Measurements from ENCODE around the gene SPDEF.
A peak's percentile ranks its signal among the peaks of the same experiment; 100 is the strongest.

SPDEF gene

DNA sequence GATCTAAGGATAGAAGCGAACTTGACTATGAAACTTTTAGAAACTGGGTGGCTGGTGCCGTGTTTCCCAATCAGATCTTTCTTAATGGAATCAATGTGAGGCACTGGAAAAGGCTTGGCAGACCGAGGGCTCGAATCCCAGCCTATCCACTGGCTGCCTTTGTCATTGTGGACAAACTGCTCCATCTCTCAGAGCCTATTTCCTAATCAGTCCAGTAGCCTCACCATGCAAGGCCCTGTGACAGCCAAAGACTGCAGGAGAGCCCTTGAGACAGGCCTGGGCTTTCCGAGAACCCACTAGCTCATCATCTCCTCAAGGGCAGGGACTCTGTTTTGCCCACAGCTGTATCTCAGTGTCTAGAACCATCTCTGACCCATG, 43.4 kb downstream of the SPDEF start:
- no peak for DNase-seq

DNA sequence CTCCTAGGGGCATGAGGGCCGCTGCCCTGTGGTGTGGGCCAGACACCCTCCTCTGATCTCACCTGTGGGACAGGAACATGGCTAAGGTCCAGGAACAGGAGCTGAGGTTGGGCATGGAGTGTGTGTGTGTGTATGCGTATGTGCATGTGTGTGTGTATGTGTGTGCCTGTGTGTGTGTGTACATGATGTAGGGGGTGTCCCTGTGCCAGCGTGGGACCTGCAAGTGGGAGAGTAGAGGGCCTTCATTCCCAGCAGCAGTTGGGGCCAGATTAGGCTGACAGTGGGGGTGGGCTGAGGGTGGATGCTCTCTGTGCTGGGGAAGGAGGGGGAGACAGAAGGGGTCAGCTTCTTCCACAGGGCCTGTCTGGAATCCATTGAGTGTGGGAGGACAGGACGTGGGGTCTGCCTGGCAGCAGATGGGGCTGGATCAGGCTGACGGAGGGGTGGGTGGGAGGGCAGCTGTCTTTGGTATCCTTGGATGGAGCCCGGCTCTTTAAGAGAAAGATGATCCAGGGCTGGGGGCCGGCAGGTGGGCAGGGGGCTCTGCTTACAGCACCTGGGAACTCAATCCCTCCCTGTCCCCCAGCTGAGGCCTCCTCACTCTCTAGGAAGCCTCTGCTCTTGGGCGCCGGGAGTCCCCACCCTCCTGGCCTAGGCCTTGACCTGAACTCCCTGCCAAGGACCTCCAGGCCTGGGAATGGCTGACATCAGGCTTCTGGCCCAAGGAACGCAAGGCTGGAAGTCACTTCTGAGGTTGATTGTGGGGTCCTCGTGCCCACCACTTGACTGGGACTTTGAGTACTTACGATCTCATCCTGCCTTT, 44.0 kb downstream of the SPDEF start:
- DNase-seq = peak; percentile 52

DNA sequence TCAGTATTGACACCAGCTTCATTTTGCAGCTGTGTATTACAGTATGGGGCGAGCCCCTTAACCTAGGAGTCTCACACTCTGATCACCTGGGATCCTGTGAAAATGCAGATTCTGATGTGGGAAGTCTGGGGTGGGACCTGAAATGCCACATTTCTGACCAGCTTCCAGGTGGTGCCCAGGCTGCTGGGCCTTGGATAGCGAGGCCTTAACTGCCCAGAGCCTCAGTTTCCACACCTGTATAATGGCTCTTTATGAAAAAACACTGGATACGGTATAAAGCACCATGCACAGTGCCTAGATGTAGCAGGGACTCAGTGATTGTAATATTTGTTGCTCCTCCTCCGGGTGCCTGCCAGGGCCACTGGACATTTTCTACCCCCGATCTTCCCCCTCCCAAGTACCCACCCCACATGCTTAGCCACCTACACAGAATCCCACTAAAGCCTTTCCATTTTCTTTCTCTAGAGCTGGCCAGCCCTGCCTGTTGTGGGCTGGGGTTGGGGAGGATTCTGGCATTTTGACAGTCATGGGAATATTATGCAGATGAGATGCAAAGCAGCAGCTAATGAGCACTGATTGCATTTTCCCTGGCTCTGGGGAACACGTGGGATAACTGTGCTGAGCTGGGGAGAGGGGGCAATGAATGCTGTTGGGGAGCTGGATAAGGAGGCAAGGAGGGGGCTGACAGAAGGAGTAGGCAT, 44.8 kb downstream of the SPDEF start:
- DNase-seq = no peak

- no peak for DNase-seq
These were observed 45.8 kb downstream of the SPDEF start for GRCh38 chr6:34510299-34510698.

DNA sequence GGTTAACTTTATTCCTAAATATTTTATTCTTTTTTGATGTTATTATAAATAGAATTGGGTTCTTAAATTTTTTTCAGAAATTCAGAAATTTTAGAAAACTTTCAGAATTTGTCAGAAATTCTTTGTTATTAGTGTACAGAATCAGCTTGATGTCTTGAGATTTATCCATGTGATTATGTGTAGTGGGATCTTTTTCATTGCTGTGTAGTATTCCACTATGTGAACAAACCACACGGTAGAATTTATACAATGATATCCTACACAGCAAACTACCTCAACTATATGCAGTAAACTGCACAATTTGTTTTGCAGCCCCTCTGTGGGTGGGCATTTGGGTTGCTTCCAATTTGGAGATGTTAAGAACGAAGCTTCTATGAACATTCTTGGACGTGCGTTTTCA, 46.3 kb downstream of the SPDEF start:
- DNase-seq = no peak

DNA sequence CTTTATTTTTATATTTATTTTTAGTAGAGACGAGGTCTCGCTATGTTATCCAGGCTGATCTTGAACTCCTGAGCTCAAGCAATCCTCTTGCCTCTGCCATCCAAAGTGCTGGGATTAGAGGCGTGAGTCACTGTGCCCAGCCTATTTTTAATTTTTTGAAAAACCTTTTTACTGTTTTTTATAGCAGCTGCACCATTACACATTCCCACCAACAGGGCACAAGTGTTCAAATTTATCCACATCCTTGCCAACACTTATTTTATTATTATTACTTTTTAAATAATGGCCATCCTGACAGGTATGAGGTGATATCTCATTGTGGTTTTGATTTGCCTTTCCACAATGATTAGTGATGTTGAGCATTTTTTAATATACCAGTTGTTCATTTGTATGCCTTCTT, 47.7 kb downstream of the SPDEF start:
- no peak for DNase-seq

GRCh38 chr6:34506718-34507117, 49.4 kb downstream of the SPDEF start:
- DNase-seq = no peak

DNA sequence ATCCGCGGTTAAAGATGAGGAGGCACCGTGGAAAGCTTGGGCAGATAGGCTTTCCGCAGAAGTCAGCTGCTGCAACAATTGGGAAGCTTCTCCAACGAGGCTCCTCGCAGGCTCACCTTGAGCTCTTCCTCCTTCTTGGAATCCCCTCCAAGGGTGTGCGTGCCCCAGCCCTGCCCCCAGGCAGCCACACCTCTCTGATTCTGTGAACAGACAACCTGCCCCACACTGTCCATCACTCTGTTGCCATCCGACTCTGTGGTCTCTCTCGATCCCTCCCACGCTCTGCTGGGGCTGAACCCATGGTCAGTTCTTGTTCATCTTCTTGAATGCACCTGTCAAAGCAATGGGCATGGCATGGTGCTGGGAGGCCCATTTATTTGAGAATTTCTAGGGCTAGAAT, 58.7 kb downstream of the SPDEF start:
- no peak for DNase-seq

DNA sequence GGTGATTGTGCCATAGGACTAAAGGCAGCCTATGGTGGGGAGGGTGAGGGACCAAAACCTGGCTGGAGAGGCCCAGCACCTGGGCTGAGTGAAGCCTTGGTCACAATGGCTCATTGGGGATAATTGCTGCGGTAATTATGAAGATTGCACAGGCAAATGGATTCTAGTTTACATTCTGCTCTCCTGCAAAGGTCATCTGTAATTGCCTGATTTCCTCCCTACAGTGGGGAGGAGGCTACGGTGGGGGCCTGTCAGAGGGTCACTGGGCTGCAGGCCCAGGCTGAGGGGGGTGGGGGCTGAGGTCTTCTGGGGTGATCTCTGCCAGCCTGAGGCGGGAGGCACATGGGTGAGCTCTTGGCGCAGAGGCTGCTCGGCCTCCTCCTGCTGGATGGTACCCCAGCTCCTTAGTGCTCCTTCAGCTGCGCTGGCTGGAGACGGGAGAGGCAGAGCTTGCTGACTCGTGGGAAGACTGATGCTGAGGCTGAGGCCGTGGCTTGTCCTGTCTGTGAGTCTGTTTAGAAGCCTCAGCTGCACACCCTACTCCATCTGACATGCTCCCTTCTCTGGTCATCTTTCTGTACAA, 59.9 kb downstream of the SPDEF start:
- DNase-seq = no peak

DNA sequence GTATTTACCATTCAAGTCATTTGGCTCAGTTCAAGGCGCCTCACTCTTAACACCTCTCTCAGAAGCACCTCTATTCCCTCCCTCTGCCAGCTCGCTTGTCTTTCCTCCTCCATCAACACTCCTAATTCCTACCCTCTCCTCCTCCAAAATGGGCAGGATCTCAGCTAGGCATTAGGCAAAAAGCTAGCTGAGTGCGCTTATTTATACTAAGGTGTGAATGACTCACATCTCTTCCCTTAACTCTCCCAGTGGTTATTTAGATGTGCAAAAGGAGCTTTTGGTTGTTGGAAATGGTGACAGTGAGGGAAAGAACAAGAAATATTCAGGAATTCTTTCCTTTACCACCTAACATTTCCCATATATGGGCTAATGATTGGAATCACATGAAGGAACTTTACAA, 61.2 kb downstream of the SPDEF start:
- no peak for DNase-seq

DNA sequence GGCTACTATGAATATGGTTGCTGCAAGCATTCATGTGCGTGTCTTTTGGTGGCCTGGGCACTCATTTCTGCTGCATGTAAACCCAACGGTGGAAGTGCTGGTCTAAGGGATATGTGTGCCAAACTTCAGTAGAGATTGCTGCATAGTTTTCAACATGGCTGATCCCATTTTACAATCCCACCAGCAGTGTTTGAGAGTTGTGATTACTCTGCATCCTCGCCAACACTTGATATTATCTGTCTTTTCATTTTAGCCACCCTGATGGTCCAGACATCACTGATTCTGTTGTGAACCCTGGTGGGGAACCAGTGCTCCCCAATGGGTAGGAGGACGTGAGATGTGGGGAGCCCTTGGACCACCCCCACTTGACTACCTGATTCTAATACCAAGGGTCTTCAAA, 62.8 kb downstream of the SPDEF start:
- no peak for DNase-seq

GRCh38 chr6:34491091-34491430, 65.1 kb downstream of the SPDEF start:
- DNase-seq = no peak

GRCh38 chr6:34490390-34491090, 65.6 kb downstream of the SPDEF start:
- DNase-seq = peak; percentile 38

DNA sequence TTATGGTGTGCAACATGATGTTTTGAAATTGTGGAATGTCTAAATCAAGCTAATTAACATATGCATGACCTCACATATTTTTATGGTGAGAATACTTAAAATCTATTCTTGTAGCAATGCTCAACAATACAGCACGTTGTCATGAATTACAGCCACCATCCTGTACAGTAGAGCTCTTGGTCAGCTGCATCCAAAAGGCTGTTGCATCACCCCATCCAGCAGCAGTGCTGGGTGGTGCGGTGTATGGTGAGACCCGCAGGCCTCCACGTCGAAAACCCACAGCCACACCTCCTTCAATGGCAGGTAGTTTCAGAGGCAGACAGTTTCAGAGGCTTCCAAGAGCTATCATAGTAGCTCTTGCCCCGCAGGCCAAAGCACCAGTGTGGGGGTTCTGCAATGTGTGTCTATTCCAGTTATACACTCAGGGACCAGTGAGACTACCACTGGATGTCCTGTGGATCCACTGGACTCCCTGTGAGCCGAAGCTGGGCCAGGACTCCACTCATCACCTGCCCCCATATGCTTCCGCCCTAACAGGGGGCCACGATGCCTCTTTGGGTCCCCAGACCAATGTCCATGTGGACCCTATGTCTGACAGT, 66.8 kb downstream of the SPDEF start:
- DNase-seq = no peak
